ENCODE data around the gene OPN3.

Gene OPN3

GRCh38 chr1:241679404-241679803 is 39.2 kb upstream of the OPN3 start:
- no peak for DNase-seq (ENCODE audit: low spot score)
- ChIA-PET CTCF (no interaction called here), POLR2A (ENCODE audit: low non-redundant PET) (no interaction called here)
- no peak overlapping the region for H3K27ac ChIP-seq
- TF ChIP-seq CTCF (conservative IDR thresholded peaks at IDR 0.05; ENCODE audit: low read depth) = no peak

- H3K27ac ChIP-seq = no peak overlapping the region
- CTCF ChIA-PET = no interaction called here
- POLR2A ChIA-PET (ENCODE audit: low non-redundant PET) = no interaction called here
- no peak for DNase-seq (ENCODE audit: low spot score)
- no peak for TF ChIP-seq CTCF (conservative IDR thresholded peaks at IDR 0.05; ENCODE audit: low read depth)
Observed at GRCh38 chr1:241678536-241678935, 38.4 kb upstream of the OPN3 start.

GRCh38 chr1:241677201-241677600 is 37.0 kb upstream of the OPN3 start:
- ChIA-PET CTCF (interaction anchor here (0.7 kb wide), 1 partner anchor 28 kb away, joined by 3 read pairs; no protein-coding TSS in a partner anchor), POLR2A (ENCODE audit: low non-redundant PET) (no interaction called here)
- no peak for DNase-seq (ENCODE audit: low spot score)
- no peak for TF ChIP-seq CTCF (conservative IDR thresholded peaks at IDR 0.05; ENCODE audit: low read depth)
- H3K27ac ChIP-seq = no peak overlapping the region

- no peak for TF ChIP-seq CTCF (conservative IDR thresholded peaks at IDR 0.05; ENCODE audit: low read depth)
- ChIA-PET POLR2A (ENCODE audit: low non-redundant PET) (no interaction called here), CTCF (interaction anchor here (0.6 kb wide), 1 partner anchor 21 kb away, joined by 5 read pairs; no protein-coding TSS in a partner anchor)
- no peak overlapping the region for H3K27ac ChIP-seq
- no peak for DNase-seq (ENCODE audit: low spot score)
Observed at GRCh38 chr1:241675983-241676382, 35.8 kb upstream of the OPN3 start.

- TF ChIP-seq CTCF (conservative IDR thresholded peaks at IDR 0.05; ENCODE audit: low read depth) = no peak
- no peak for DNase-seq (ENCODE audit: low spot score)
- ChIA-PET POLR2A (ENCODE audit: low non-redundant PET) (no interaction called here), CTCF (no interaction called here)
- H3K27ac ChIP-seq = no peak overlapping the region
Observed at GRCh38 chr1:241674805-241675384, 34.7 kb upstream of the OPN3 start.

- ChIA-PET POLR2A (ENCODE audit: low non-redundant PET) (no interaction called here), CTCF (no interaction called here)
- no peak for TF ChIP-seq CTCF (conservative IDR thresholded peaks at IDR 0.05; ENCODE audit: low read depth)
- DNase-seq (ENCODE audit: low spot score) = no peak
- no peak overlapping the region for H3K27ac ChIP-seq
Observed at GRCh38 chr1:241672301-241672700, 32.1 kb upstream of the OPN3 start.
